LNCaP clone FGC (cell line): ENCODE measurements around the gene B4GALT3.

Source experiments
- DNase-seq: peaks from one replicate; pipeline ENCODE4 v3.0.0-alpha.2; 2011; ENCODE audit warnings: low read depth
- H3K4me3 ChIP-seq: 2 replicates; pipeline ENCODE4 v1.5.1; 2011; ENCODE audit warnings: mild to moderate bottlenecking, low read depth, low read length, control low read depth
- TF ChIP-seq, protein P1 (sequence below): IDR thresholded peaks from 2 replicates; pipeline ENCODE4 v1.5.1; 2012; ENCODE audit warnings: mild to moderate bottlenecking; ENCODE audit not compliant: control insufficient read depth, insufficient read depth; ENCODE audit errors: extremely low read depth

B4GALT3 gene

DNA sequence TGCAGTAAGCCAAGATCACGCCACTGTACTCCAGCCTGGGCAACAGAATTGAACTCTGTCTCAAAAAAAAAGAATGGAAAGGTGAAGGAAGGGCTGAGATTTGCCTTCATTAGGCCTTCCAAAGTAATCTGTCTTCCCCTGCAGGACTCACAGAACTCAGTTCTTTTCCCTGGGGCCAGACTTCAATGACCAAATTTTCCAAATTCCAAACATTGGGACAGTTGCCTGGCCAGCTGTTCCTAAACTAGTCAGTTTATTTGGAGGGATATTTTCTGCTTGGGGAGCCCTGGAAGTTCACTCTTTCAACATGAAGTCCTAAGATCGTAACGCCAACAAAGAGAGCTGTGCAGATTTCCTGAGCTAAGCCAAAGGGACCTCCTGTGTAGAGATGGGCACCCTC, 39.4 kb downstream of the B4GALT3 start:
- DNase-seq, result no peak
- H3K4me3 ChIP-seq, result no peak overlapping the region
- TF ChIP-seq, protein P1, sequence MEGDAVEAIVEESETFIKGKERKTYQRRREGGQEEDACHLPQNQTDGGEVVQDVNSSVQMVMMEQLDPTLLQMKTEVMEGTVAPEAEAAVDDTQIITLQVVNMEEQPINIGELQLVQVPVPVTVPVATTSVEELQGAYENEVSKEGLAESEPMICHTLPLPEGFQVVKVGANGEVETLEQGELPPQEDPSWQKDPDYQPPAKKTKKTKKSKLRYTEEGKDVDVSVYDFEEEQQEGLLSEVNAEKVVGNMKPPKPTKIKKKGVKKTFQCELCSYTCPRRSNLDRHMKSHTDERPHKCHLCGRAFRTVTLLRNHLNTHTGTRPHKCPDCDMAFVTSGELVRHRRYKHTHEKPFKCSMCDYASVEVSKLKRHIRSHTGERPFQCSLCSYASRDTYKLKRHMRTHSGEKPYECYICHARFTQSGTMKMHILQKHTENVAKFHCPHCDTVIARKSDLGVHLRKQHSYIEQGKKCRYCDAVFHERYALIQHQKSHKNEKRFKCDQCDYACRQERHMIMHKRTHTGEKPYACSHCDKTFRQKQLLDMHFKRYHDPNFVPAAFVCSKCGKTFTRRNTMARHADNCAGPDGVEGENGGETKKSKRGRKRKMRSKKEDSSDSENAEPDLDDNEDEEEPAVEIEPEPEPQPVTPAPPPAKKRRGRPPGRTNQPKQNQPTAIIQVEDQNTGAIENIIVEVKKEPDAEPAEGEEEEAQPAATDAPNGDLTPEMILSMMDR, result no peak

DNA sequence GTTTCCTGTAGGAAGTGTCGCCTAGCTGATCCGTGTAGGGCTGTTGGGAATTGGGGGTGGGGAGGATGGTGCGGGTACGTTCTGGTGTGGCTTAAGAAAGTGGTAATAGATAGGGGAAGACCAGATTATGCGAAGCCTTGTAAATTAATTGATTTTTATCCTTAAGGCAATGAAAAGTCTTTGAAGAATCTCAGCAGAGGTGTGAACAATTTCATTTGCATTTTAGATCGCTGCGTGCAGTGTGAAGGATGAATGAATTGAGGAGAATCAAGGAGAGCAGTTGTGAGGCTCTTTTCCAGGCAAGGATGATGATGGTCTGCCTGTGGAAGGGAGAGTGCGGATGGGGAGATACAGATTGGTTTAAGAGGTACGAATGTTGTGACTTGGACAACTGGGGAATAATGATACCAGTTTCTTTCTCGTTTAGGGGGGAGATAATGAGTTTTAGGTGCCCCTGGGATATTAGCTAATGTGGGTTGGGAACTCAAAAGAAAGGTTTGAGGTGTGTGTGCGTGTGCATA, 44.0 kb downstream of the B4GALT3 start:
- no peak for DNase-seq
- peak overlapping the region; percentile 71 for H3K4me3 ChIP-seq
- TF ChIP-seq, protein P1, result no peak

DNA sequence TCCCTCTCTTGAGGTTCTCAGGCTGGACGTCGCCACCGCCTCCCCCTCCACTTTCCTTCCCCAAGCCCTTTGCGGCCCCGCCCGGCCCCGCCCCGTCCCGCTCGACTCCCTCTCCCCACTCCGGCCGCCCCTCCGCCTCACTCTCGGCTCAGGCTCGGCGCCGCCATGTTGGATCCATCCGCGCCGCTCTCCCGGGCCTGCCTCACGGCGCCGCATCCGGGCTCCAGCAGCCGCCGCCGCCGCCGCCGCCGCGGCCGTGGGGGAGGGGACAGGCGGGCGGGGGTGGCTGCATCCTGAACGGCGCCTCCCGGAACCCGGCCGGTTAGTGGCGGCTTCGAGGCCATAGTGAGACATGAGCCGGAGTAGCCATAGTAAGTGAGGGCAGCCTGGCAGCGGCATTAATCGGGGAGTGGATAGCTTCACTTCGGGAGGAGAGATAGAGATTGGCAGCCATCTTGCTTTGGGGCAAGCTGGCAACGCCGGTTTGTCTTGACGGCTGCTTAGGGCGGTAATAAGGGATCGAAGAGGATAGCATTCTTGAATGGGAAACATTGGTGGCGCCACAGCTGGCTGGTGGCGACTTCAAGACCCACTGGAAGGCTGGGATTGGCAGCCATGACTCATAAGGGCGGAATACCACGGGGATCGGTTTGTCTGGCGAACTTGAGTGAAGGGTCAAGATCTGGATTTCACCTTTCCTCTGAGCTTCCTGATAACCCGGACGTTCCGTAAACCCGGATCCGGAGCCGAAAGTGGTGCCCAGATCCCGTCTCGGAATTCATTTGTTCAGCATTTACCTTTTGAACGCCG, 44.7 kb downstream of the B4GALT3 start, which contains the start of gene DEDD:
TSS of gene DEDD (minus strand) at position 258 of the 810 bp plus-strand sequence. CDS start 8,205 bp downstream, outside the sequence.
- DNase-seq, result peak; percentile 97
- H3K4me3 ChIP-seq, result peak within 1 kb of the TSS; percentile 71
- TF ChIP-seq, protein P1, result peak; percentile 28

DNA sequence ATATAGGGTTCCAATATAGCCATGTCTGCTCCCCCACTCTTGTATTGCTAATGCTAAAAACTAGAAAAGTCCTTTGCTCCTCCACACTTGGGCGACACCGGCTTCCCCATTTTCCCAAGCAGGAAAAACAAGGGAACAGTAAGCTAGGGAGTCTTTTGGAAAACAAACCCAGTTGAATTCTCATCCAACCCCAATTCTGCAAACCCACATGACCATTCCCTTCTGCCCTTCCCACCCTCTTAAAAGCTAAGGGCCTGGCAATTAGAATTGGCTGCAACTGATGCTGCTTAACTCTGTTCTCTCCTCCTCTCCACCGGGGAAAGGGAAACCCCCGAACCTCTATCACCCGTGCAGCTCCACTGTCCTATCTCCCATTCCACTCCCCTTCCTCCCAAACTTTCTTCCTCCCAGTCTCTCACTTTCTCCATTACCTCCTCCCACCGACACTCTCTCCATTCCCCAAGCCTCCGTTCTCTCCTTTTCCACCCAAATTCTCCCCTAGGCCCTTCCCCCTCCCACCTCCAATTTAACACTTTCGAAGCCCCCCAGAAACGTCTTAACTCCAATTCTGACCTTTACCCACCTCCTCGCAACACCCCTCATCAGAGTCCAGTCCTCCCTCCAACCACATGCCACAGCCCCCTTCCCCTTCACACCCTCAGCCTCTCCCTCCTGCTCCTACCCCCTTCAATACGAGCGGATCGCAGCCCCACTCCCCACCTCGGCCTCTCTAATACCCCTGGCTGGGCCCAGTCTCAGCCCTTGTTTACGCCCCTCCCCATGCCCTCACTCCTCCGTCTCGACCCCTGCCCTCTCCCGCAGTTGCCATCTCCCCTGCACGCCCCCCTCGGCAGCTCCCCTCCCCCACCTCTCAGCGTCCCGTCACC, 45.5 kb downstream of the B4GALT3 start:
- H3K4me3 ChIP-seq, result peak overlapping the region; percentile 71
- DNase-seq, result no peak
- TF ChIP-seq, protein P1, result no peak

DNA sequence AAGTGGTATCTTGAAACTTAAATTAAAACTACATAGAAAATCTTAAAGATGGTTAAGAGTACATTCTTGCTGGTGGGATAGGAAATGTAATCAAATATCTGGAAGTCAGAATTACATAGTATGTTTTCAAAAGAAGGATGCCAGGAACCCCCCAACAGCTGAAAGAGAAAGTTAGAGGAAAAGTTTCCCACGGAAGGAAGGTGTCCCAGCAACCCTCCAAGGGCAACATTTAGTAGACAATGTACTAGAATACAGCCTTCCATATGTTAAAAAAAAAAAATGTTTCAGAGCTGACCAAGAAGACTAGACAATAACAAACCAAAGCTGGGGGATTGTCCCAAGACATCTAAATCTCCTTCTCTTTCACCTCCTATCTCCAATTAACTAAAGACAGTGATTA, 47.0 kb downstream of the B4GALT3 start:
- no peak for DNase-seq
- H3K4me3 ChIP-seq, result no peak overlapping the region
- TF ChIP-seq, protein P1, result no peak

DNA sequence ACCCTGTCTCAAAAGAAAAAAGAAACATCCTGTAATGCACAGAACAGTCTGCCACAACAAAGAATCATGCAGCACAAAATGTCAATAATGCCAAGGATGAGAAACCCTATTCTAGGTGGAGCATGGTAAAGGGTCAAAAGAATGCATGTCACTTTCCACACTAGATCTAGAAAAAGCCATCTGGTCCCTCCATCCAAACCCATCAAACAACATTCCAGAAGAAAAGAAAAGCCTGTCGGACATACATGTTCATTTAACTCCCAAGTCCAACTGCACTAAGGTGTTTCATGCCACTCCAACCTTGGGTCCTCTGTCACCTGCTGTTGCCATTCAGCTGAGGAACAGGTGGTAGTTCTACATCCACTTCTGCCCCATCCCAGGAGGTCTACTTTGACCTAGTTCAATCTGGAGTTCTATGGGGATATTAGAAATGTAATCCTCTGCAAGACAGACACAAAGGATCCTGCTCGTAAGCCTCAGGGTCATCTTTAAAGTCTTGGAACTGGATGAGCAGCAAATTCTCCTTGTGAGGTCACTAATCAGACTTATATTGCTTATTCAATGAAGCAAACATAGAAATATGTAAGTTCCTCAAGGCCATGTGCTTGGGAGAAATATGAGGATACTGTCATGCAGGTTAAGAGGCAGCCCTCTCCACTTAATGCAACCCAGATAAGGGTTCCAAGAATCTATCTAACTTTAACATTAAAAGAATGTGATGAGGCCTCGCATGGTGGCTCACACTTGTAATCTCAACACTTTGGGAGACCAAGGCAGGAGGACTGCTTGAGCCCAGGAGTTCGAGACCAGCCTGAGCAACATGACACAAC, 48.5 kb downstream of the B4GALT3 start:
- TF ChIP-seq, protein P1, result no peak
- H3K4me3 ChIP-seq, result no peak overlapping the region
- DNase-seq, result no peak
